ENCODE data around the gene RANBP10.
"Not testable (repeated sequence)": the region's sequence is repeated elsewhere in the genome, so short reads cannot be mapped to it uniquely, and the experiment has no call there.

RANBP10 gene

GRCh38 chr16:67694611-67695010, 111.7 kb downstream of the RANBP10 start:
- no peak for DNase-seq (ENCODE audit: low read depth)
- no peak for TF ChIP-seq CTCF (IDR thresholded peaks at IDR 0.05; ENCODE audit: control insufficient read depth, insufficient read depth, low read depth, low read length, missing control alignments)
- H3K4me3 ChIP-seq (ENCODE audit: control insufficient read depth, low read depth, low read length) = no peak overlapping the region

- DNase-seq (ENCODE audit: low read depth); H3K4me3 ChIP-seq (ENCODE audit: control insufficient read depth, low read depth, low read length): not testable (repeated sequence)
These were observed 112.7 kb downstream of the RANBP10 start for GRCh38 chr16:67693517-67694285.

- no peak overlapping the region for H3K4me3 ChIP-seq (ENCODE audit: control insufficient read depth, low read depth, low read length)
- no peak for DNase-seq (ENCODE audit: low read depth)
- no peak for TF ChIP-seq CTCF (IDR thresholded peaks at IDR 0.05; ENCODE audit: control insufficient read depth, insufficient read depth, low read depth, low read length, missing control alignments)
These were observed 120.8 kb downstream of the RANBP10 start for GRCh38 chr16:67685388-67686112.

GRCh38 chr16:67683767-67684166, 122.6 kb downstream of the RANBP10 start:
- TF ChIP-seq CTCF (IDR thresholded peaks at IDR 0.05; ENCODE audit: control insufficient read depth, insufficient read depth, low read depth, low read length, missing control alignments) = no peak

GRCh38 chr16:67679935-67680897, 126.1 kb downstream of the RANBP10 start:
- no peak overlapping the region for H3K4me3 ChIP-seq (ENCODE audit: control insufficient read depth, low read depth, low read length)
- no peak for DNase-seq (ENCODE audit: low read depth)
- no peak for TF ChIP-seq CTCF (IDR thresholded peaks at IDR 0.05; ENCODE audit: control insufficient read depth, insufficient read depth, low read depth, low read length, missing control alignments)

More at GRCh38 chr16:67683767-67684166, 122.6 kb downstream of the RANBP10 start:
- H3K4me3 ChIP-seq (ENCODE audit: control insufficient read depth, low read depth, low read length) = no peak overlapping the region
- no peak for DNase-seq (ENCODE audit: low read depth)

- no peak for DNase-seq (ENCODE audit: low read depth)
- H3K4me3 ChIP-seq (ENCODE audit: control insufficient read depth, low read depth, low read length) = no peak overlapping the region
- no peak for TF ChIP-seq CTCF (IDR thresholded peaks at IDR 0.05; ENCODE audit: control insufficient read depth, insufficient read depth, low read depth, low read length, missing control alignments)
These were observed 127.9 kb downstream of the RANBP10 start for GRCh38 chr16:67678354-67679023.

All from AG09309 (cell line).